SK-N-SH (cell line): Measurements from ENCODE around the gene UNC13D.

ENCODE experiments used
- CTCF ChIP-seq: fragments of 200-600 bp; sonication (generic); IDR thresholded peaks from 2 replicates; pipeline ENCODE4 v1.6.1; 2017; ENCODE audit warnings: antibody characterized with exemption, mild to moderate bottlenecking, moderate library complexity
- GATA2 ChIP-seq: sonication (generic); formaldehyde crosslinking; IDR thresholded peaks from 2 replicates; pipeline ENCODE4 v1.5.0; 2020; ENCODE audit warnings: mild to moderate bottlenecking, missing genetic modification reagents
- POLR2AphosphoS5 ChIP-seq: IDR thresholded peaks from 2 replicates; pipeline ENCODE4 v1.6.1; 2012; ENCODE audit warnings: low read depth, low read length
- RAD21 ChIP-seq: IDR thresholded peaks from 2 replicates; pipeline ENCODE4 v1.6.1; 2012; ENCODE audit warnings: mild to moderate bottlenecking, low read length
- RCOR1 ChIP-seq: fragments of 150-350 bp; IDR thresholded peaks from 2 replicates; pipeline ENCODE4 v1.6.1; 2017; ENCODE audit warnings: antibody characterized with exemption, low read length
- RFX5 ChIP-seq: IDR thresholded peaks from 2 replicates; pipeline ENCODE4 v1.6.1; 2012; ENCODE audit warnings: mild to moderate bottlenecking, improper control_type of control experiment, low read length
- TAF1 ChIP-seq: IDR thresholded peaks from 2 replicates; pipeline ENCODE4 v1.6.1; 2012; ENCODE audit warnings: low read depth, mild to moderate bottlenecking, low read length, moderate library complexity, borderline replicate concordance
- USF2 ChIP-seq: fragments of 150-350 bp; IDR thresholded peaks from 2 replicates; pipeline ENCODE4 v1.6.1; 2017; ENCODE audit warnings: antibody characterized with exemption, low read length, low read depth, borderline replicate concordance
- TF ChIP-seq, protein P1 (sequence below): IDR thresholded peaks from 2 replicates; pipeline ENCODE4 v1.6.1; 2012; ENCODE audit warnings: mild to moderate bottlenecking, low read depth, low read length, moderate library complexity
- TF ChIP-seq, protein P2 (sequence below): IDR thresholded peaks from 2 replicates; pipeline ENCODE4 v1.4.0; 2012; ENCODE audit warnings: low read depth

DNA sequence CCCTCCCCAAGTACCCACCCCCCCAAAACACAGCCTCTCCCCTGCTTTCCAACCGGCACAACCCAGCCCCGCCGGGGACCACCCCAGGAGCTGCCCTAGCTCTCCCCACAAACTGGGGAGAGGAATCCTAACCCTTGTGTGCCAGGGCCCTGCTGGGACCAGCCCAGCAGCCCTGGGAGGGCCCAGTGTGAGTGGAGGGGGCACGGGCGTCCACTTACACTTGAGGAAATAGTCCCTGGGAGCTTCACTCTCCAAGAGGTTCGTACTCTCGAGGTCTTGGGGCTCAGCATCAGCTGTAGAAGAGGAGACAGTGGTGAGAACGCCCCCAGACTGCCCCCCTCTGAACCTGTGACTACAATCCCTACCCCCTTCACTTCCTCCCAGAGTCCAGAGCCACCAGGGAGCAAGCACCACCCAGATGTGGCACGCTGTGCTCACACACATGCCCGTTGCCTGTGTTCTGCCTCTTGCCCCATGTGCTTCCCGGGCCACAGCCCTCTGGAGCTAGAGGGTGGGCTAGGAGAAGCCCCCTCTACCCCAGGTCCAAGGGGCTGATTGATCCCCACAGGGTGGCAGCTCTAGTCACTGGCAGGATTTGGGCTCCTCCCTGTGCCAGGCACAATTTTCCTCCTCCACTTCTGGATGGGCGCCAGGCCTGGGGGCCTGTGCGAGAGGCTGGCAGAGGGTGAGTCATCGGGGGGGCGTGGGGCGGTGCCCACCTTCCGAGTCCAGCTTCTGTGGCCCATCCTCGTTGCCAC lies 31.2 kb upstream of the UNC13D start:
- TF ChIP-seq RFX5 (no peak), POLR2AphosphoS5 (no peak), GATA2 (no peak), CTCF (no peak; the same call in 1 of the 2 replicates), RCOR1 (no peak), TAF1 (no peak), RAD21 (no peak), USF2 (no peak)
- TF ChIP-seq, protein P1, sequence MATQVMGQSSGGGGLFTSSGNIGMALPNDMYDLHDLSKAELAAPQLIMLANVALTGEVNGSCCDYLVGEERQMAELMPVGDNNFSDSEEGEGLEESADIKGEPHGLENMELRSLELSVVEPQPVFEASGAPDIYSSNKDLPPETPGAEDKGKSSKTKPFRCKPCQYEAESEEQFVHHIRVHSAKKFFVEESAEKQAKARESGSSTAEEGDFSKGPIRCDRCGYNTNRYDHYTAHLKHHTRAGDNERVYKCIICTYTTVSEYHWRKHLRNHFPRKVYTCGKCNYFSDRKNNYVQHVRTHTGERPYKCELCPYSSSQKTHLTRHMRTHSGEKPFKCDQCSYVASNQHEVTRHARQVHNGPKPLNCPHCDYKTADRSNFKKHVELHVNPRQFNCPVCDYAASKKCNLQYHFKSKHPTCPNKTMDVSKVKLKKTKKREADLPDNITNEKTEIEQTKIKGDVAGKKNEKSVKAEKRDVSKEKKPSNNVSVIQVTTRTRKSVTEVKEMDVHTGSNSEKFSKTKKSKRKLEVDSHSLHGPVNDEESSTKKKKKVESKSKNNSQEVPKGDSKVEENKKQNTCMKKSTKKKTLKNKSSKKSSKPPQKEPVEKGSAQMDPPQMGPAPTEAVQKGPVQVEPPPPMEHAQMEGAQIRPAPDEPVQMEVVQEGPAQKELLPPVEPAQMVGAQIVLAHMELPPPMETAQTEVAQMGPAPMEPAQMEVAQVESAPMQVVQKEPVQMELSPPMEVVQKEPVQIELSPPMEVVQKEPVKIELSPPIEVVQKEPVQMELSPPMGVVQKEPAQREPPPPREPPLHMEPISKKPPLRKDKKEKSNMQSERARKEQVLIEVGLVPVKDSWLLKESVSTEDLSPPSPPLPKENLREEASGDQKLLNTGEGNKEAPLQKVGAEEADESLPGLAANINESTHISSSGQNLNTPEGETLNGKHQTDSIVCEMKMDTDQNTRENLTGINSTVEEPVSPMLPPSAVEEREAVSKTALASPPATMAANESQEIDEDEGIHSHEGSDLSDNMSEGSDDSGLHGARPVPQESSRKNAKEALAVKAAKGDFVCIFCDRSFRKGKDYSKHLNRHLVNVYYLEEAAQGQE, result no peak
- TF ChIP-seq, protein P2, sequence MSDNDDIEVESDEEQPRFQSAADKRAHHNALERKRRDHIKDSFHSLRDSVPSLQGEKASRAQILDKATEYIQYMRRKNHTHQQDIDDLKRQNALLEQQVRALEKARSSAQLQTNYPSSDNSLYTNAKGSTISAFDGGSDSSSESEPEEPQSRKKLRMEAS, result no peak
